ENCODE data around the gene ASIC2. TPM values are rescaled to one million over a fixed set of nuclear protein-coding genes. Genes with fewer than 3 reads are reported as not detected.

Gene ASIC2
- total RNA-seq, 1 donor from 2014 or later = not detected

DNA sequence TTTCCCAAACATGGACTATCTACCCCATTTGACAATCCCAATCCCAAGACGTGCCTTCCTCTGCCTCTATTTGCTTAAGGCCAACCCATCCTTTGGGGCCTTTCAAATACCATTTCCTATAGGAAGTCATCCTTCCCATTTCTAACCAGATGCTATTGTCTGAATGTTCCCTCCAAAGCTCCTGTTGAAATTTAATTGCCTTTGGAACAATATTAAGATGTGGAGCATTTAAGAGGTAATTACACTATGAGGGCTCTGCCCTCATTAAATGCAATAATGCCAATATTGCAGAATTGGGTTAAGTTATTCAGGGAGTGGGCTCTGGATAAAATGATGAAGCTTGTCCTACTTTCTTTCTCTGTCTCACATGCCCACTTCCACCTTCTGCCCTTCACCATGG is 125.4 kb downstream of the ASIC2 start:
- DNase-seq (ENCODE audit: extremely low read depth, low read depth, low spot score) = no peak

DNA sequence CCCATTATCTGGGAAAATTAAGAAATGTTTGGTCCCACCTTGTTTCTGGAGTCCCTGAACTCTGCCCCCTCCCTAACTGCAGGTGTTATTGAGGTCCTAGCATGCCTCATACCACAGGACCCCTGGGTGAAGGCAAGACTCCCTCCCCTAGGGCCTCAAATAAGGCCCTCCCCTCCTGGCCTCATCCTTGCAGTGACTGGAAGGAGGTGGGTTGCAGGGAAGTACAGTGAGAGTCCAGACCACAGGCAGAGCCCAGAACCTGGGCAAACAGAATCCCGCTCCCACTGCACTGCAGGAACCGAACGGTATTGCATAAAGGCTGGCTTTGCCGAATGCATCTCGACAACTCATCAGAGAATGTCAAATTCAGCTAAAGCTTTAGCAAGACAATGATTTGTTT is 126.6 kb downstream of the ASIC2 start:
- no peak for DNase-seq (ENCODE audit: extremely low read depth, low read depth, low spot score)

DNA sequence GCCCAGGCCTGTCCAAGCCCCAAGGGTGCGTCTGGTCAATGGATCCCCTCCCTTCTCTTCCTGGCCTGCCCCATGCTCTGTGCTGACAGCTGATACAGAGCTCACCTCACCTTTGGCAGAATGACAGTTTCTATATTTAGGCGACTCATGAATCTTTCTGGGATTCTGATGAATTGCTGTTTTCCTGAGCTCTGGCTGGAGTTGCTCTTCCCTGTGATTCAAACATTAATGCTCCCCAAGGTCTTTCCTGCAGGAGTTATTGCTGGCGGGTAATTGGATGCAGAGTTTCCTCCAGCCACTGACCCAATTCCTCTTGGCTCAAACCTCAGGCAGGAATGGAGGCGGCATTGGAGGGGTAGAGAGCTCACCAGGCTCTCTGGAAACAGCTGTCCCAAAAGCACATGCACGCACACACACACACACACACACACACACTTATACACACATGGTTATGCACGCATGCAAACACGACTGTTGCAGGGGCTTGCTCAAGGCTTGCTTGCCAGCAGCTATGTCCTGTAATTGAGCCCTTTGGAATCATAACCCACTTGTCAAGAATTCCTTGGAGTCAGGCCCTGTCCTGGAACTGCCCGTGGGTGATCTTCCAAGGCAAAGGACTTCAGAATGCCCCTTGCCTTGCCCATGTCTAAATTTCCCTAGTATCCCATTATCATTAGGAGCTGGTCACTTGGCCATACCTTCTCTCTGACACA is 128.8 kb downstream of the ASIC2 start:
- DNase-seq (ENCODE audit: extremely low read depth, low read depth, low spot score) = no peak

DNA sequence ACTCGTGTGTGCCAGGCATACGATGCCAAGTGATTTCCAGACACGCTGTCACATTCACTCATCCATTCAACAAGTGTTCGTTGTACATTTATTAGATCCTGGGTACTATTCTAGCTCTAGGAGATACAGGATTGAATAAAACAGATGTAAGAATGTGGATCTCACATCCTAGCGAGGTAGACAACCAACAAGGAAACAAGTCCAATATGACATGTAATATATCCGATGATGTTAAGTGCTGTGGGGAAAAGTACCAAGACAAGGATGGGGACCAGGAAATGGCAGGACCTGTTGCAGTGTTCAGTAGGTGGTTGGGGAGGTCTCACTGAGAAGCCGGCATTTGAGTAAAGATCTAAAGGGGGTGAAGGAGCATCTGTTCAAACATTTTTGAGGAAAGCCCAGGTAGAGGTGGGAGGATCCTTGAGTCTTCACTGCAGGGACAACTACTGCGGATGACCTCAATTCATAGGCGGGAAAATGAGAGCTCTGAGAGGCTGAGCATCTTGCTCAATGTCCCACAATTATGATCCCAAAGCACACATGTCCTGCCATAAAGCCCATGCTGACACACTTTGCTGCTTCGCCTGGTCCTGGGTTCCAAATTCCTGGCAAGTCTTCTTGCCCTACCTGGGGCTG is 129.4 kb downstream of the ASIC2 start:
- no peak for DNase-seq (ENCODE audit: extremely low read depth, low read depth, low spot score)

DNA sequence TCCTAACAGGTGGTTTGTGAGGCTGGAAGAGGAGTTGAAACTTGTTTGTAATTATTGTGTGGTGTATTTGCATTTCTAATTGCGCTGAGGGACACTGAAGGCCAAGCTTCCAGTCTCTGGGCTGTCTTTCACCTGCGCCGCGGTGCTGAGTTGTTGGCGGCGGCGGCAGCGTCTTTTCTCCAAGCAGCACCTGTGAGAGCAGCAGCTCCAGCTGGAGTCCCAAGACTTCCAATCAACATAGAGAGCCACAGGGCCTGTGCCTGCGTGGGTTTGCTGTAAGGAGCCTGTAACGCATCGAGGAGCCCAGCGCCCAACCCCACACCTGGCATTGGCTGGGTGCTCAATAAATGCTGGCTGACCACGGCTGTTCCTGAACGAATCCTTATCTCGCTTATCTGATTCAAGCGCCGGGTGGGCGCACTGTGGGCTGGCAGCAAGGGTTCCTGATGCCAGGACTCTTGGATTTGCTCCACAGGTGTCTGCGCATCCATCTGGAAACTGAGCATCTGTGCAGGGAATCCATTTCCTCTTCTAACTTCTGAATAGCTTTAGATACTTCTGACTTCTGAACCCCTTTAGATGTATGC is 138.1 kb downstream of the ASIC2 start:
- no peak for DNase-seq (ENCODE audit: extremely low read depth, low read depth, low spot score)

DNA sequence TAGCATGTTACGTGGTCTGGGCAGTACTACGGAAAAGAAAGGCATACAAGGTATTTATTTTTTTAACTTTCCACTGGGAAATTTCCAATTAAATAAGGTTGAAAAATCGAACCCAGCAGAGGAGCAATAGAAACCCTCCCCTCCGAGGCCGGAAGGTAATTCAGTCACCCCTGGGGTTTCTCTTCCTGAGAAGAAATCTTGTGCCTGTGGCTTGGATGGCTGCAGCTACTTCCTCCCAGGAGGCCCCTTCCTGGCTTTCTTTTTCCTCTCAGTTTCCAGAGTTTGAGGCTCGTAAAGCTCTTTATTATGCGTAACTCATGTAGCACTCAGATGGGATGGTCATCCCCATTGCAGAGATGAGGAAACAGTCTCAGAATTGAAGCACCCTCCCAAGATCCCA is 140.3 kb downstream of the ASIC2 start:
- DNase-seq (ENCODE audit: extremely low read depth, low read depth, low spot score) = no peak

DNA sequence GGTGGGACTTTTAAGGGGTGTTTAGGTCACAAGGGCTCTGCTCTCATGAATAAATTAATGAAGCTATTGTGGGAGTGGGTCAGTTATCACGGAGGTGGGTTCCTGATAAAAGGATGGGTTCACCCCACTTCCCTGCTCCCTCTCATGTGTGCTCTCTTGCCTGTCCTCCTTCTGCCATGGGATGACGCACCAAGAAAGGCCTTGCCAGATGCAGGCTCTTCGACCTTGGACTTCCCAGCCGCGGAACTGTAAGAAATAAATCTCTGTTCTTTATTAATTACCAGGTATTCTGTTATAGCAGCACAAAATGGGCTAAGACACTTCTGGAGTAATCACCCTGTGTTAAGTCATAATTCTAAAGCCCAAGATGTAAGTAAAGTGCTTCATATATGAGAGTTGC is 141.5 kb downstream of the ASIC2 start:
- no peak for DNase-seq (ENCODE audit: extremely low read depth, low read depth, low spot score)

DNA sequence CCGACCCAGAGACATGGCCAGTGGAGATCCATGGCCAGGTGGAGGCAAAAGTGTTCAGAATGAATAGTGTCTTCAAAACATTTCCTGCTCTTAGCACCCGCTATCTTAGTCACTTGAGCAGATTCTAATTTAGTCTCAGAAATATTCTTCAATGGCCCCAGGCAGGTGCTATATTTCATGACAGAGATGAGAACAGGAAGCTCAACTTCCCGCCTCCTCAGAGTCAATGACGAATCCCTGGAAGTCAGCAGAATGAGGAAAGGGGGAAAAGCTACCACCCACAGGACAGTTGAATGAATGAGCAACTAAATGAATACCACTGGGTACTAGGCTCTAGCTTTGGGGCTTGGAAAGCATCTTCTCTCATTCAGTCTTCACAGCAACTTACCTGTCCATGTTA is 147.2 kb downstream of the ASIC2 start:
- DNase-seq (ENCODE audit: extremely low read depth, low read depth, low spot score) = no peak

DNA sequence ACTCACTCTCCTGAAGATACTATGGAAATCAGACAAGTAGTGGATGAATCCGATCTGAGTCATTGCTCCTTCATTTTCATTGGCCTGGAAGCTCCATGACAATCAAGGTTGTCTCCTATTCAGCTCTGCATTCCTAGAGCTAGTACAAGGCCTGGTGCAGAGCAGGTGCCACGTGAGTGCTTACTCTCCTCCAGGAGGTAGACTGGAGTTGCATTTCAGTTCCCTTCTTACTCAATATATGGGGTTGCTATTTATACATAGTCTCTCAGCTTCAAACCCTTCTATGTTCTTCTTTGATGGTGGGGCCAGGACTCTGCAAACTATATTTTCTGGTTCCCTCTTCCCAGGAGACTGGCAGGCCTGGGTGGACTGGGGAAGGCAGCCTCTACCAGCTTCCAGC is 148.3 kb downstream of the ASIC2 start:
- no peak for DNase-seq (ENCODE audit: extremely low read depth, low read depth, low spot score)

DNA sequence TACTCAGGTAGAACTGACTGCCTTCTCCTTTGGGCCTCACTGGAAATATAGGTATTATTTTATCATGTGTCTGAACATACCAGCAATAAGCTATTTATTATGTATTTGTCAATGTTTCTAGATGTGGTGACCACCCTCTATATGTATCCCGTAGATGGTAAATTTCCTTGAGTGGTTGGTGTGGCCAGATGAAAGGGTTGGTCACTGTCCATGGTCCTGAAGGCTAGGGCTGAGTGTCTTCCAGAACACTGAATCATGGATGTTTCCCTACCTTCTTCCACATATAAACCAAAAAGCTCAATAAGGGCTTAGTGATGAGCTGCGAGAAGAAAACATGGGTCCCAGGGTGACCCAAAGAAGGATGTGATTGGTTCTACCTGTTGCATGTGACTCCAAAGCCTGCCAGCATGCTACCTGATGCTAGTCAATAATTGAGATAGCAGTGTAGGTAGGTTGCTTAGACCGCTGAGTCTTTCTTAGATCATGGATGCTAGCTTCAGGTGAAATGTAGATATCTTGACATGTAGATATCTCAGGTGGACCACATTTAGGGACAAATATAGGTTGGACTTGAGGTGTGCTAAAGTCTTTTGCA is 150.3 kb downstream of the ASIC2 start:
- DNase-seq (ENCODE audit: extremely low read depth, low read depth, low spot score) = no peak

DNA sequence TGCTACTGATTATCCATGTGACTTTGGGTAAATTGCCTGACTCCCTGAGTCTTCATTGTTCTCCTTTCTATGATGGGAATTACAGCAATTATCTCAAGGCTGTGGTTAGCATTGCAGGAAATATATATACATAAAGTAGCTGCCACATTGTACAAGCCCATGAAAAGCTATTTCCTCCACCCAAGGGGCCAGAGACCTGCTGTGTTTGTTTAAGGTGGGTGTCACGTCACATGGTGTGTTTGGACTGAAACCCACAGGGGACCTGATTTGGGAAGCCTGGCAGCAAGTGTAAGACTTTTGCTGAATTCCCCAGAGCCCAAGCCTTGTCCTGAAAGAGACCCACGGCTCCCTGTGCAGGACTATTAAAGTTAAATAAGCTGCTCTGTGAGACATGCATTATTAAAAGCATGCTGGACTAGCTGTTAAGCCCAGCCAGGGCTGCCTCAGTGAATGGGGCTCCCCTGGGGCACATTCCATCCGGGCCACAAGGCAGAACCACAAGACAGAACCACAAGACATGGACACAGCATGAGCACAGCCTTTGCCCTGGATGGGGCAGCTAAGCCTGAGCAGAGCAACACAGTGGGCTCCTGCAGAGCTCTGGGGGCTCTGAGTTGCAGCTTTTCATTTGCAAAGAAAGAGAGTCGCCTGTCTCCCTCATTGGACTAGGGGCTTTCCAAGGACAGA is 152.5 kb downstream of the ASIC2 start:
- no peak for DNase-seq (ENCODE audit: extremely low read depth, low read depth, low spot score)

DNA sequence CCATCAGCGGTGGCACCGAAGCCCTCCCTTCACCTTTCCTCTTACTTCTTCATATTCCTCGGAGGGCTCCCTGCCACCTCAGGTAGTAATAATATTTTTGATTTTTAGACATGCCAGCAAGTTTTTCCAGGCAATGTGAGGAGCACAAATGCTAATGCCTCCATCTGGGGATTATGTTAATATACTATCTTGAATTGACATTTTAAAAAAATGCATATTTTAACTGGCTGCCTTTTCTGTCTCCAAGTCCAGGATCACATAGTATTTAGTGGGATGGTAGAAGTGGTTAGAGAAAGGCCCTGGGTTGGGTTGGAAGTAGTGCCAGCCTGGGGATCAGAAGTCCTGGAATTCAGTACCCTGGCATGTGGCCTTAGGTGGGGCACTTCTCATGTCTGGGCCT is 154.5 kb downstream of the ASIC2 start:
- DNase-seq (ENCODE audit: extremely low read depth, low read depth, low spot score) = no peak

DNA sequence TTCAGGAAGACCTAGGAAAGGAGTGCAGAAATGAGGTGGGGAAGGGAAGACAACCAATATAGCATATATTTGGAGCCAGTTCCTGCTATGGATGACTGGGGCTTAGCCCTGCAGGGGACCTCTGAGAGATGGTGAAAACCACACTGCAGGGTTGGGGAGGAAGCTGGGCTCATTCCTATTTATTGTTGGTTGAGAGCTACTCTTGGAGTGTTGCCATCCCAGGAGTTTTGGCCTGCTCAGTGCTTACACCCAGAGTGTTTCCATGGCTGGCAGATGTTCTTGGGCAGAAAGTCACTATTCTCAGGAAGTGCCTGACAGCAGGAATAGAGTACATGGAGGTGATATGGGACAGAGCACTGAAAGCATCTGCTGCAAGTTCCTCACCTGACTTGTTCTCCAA is 155.7 kb downstream of the ASIC2 start:
- DNase-seq (ENCODE audit: extremely low read depth, low read depth, low spot score) = no peak

DNA sequence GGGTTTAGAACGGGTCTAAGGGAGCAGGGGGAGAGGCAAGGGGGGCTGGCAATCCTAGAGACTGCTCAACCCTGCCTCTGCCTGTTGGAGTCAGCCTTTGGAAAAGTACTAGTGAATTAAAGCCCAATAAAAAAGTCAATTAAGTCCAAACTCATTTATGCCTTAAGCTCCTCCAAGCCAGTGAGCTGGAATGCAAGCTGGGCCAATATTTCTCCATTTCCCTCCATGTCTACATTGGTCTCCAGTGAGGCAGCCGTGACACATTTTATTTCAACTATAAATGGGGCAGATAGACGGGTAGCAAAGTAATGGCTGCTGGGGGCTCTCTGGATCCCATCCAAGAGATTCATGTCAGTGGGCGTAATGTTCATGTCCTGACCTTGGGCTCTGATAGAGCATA is 157.4 kb downstream of the ASIC2 start:
- no peak for DNase-seq (ENCODE audit: extremely low read depth, low read depth, low spot score)

DNA sequence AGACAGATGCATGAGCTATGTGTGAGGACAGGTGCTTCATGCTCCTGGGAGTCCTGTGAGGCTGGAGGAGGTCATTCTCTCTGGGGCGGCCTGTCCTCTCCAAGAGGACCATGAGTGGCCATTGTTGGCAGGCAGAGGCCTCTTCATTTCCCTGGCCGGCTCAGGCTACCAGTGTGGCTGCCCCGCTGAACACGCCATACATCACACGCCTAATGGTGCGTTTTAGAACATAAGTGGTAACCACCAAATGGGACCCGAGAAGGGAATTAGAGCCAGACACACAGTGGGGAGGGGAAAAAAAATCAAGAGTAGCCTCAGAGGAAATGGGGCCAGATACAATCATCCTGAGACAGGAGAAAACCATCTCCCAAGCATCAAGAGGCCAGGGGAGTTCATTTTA is 161.5 kb downstream of the ASIC2 start:
- DNase-seq (ENCODE audit: extremely low read depth, low read depth, low spot score) = no peak

DNA sequence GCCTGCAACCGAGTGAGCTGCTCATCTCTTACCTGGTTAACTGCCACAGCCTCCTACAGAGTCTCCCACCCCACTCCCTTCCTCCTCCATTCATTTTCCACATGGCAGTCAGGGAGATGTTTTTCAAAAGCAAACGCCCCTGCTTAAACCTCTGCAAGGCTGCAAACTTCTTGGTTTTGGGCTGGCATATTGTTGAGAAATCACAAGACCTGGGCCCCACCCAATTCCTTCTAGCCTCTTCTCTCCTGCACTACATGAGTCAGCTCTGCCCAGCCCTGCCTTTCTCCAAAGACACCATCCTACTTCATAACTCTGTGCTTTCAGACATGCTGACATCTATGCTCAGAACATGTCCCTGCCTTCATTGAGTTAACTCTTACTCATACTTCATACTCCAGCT is 165.4 kb downstream of the ASIC2 start:
- no peak for DNase-seq (ENCODE audit: extremely low read depth, low read depth, low spot score)

DNA sequence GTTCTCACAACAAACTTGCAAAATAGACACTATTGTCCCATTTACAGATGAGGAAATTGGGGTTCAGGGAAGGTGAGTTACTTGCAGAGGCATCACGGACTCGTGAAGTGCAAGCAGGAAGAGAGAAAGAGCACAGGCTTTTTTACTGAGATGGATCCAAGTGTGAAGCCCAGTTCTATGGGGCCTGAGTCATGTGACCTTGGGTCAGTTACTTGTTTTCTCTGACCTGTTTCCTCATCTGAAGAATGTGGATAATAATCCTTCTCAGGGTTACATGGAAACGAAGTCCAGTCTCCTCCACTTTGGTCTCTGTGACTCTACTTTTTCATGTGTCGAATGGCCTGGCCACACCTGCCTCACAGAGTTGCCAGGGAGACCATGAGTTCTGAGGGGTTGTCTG is 167.0 kb downstream of the ASIC2 start:
- DNase-seq (ENCODE audit: extremely low read depth, low read depth, low spot score) = no peak

DNA sequence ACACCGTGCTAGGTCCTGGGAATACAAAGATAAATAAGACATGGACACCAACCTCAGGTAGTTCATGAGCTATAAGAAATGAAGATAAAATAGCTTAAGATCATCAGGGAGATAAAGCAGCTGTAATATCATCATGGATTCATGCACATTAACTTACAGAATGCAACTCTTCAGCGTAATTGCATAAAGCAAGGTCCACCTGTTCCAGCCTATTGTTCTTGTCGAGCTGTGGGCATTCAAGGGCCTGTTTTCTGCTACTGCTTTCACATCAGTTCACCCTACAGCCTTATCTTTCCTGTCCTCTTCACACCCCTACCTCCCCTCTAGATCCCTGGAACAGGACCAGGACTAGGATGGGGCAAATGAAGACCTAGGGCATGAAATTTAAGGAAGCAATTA is 167.5 kb downstream of the ASIC2 start:
- no peak for DNase-seq (ENCODE audit: extremely low read depth, low read depth, low spot score)

DNA sequence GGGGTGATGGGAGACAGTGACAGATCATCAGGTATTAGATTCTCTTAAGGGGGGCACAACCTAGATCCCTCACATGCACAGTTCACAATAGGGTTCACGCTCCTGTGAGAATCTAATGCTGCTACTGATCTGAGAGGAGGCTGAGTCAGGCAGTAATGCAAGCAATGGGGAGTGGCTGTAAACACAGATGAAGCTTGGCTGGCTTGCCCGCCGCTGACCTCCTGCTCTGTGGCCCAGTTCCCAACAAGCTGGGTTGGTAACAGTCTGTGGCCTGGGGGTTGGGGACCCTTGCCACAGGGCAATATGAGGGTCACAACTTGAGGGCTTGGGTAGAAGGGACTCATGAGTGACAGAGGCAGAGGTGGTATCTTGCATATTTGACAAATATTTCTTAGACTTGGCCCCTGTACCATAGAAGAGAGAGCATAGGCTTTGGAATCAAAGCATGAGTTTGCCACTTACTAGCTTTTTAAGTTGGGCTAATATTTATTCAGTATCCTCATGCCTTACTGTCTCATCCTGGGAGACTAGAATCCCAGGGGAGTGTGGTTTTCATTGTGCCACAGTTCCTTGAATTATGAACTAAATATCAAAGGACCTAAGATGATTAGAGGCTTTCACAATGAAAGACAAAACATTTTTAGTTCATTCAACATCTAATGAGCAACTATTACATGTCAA is 168.1 kb downstream of the ASIC2 start:
- no peak for DNase-seq (ENCODE audit: extremely low read depth, low read depth, low spot score)

DNA sequence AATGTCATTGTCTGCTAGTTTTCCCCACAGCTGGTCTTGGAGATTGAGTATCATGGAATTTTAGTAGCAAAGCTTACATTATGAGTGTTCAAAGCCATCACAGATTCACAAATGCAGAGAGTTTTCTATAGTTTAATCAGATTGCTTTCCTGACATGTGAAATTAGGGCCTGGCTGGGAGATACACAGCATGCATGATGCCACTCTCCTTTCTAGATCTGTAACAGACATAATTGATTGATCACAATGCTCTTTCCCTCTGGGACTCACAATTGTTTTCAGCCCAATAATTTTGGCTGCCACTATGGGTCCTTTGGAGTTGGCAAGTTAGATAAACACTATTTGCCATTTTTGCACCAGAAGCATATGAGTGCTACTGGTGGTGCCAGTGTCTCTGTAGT is 168.9 kb downstream of the ASIC2 start:
- no peak for DNase-seq (ENCODE audit: extremely low read depth, low read depth, low spot score)

DNA sequence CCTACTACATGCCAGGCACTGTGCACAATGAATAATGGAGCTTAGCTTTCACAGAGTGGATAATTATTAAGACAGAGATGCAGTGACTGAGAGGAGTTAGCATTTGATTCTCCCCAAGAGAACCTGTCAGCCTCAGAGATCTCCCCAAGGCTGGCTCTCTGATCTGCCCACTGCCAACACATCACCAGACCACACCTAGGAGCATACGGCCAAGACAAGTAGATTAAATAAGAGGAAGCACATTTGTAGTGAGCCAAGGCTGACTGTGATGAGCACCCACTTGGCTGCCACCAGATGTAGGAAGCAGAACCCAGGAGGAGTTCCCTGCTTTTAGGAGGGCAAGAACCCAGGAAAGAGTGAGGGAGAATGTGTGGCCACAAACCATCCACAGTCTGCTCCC is 171.3 kb downstream of the ASIC2 start:
- DNase-seq (ENCODE audit: extremely low read depth, low read depth, low spot score) = no peak

Data from glomerular endothelial cell (primary cell).